Iris pigment epithelial cell (primary cell): ENCODE measurements around the gene IL17A.
"Not testable (repeated sequence)": the region's sequence is repeated elsewhere in the genome, so short reads cannot be mapped to it uniquely, and the experiment has no call there.

Experiments used
- DNase-seq: peaks from one replicate; pipeline ENCODE4 v3.0.0-alpha.2; 2011; ENCODE audit warnings: low read depth

IL17A gene

GRCh38 chr6:52164319-52165094, 21.7 kb upstream of the IL17A start:
- no peak for DNase-seq

DNA sequence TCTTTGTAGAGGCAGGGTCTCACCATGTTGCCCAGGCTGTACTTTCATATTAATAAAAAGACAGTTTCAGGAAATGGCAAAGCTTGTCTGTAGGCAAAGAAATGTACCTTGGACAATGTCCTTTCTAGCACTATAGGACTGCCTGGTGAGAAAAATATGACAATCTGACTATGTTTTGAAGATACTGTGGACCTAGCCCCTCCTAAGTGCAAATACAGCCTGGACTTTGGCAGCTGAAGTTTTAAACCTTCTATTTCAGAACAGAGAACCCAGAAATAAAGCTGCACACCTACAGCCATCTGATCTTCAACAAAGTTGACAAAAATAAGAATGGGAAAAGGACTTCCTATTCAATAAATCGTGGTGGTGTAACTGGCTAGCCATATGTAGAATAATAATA, 18.9 kb upstream of the IL17A start:
- no peak for DNase-seq

- not testable (repeated sequence) for DNase-seq
These were observed 17.8 kb upstream of the IL17A start for GRCh38 chr6:52168351-52168750.

DNA sequence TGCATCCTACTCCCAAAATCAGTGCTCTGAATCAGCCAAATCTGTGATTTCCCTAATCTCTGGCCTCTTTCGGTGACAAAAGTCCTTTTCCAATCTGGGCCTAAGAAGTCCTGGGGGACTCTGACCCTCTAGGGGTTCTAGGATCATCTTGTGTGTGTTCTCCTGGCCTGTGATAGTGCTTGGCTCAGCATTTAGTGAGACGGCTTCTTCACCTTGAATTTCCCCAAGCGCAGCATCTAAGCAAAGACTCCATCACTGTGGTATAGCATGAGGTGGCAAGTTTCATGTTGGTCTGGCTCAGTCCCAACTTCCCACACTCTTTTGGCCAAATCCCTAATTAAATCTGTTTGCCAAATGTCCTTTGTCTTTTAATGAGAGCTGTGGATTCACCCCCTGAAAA, 12.1 kb upstream of the IL17A start:
- DNase-seq, result no peak

DNA sequence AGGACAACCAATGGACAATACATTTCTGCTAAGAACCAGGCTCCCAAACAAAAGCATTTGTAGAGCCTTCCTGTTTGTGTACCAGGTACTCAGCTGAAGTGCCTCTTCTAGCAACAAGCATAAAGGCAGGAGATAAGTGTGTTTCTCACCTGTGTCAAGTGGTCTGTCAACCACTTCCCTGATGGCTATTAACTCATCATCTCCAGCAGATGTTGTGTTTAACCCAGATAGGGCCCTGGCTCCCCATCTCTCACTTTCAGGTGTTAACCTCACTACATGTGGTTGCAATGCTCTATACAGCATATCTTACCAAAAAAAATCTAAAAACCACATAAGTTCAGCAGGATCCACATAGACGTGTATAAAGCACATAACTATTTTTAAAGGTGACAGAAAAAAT, 9.6 kb upstream of the IL17A start:
- no peak for DNase-seq

- no peak for DNase-seq
These were observed 8.2 kb upstream of the IL17A start for GRCh38 chr6:52177961-52178360.

DNA sequence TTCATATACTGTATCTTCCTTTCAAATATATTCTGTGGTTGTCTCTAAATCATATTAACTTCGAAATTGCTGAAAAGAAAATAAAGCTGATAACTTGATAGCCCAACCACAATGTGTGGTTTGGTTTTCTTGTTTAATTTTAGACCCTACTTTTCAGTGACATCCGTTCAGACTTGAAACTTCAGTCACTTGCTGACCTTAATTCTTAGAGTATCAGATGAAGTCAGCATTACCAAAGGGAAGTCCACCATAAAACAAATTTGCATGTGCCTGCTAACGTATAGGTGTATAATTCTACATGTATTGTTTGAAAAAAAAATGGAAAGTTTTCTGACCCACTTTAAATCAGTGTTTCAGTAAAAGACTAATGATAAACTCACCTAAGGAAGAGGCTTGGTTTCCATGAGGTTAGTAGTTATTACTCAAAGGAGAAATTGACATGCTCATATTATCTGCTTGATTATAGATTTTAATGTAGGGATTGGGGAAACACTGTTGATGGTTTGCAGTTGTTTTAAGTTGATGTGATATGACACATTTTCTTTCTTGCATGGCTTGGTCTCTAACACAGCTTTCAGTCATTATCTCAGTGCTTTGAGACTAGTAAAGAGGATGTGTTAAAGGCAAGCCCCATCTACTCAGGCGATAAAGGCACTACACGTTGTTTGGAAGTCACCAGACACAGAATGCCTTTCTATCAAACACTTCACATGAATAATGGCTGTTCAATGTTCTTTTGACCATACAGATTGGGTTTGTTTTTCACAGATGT, 5.2 kb upstream of the IL17A start:
- no peak for DNase-seq

- DNase-seq, result no peak
These were observed 3.0 kb upstream of the IL17A start for GRCh38 chr6:52183131-52183713.

GRCh38 chr6:52186480-52186879, 305 bp downstream of the IL17A start:
- no peak for DNase-seq

DNA sequence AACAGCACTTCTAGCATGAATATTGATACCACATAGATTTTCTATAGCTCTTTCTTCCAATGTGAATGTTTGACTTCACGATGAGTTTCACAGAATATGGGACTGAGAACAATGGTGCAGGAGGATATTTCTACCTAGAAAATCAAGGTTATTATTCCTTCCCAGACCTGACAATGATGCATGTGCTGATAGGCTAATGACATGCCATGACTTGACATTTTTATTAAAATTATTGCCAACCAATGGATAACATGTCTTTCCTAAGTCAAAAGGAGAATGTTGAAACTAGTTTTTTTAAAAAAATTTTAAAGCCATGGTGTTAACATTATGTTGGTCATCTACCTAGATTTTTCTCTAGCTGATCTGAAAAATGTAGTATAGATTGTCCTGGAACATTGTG, 923 bp downstream of the IL17A start:
- DNase-seq, result no peak

DNA sequence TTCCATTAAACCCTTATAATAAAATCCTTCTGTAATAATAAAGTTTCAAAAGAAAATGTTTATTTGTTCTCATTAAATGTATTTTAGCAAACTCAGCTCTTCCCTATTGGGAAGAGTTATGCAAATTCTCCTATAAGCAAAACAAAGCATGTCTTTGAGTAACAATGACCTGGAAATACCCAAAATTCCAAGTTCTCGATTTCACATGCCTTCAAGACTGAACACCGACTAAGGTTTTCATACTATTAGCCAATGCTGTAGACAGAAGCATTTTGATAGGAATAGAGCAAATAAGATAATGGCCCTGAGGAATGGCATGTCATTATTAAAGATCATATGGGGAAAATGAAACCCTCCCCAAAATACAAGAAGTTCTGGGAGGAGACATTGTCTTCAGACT, 3.8 kb downstream of the IL17A start:
- no peak for DNase-seq

DNA sequence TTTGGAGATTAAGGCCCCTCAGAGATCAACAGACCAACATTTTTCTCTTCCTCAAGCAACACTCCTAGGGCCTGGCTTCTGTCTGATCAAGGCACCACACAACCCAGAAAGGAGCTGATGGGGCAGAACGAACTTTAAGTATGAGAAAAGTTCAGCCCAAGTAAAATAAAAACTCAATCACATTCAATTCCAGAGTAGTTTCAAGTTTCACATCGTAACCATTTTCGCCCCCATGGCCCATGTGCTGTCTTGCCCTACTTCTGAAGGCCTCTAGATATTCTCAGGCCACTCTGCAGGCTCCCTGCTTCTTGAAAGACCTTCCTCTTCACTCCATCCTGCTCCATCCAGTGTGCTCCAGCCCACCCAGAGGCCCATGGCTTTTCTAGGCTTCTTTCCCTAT, 4.2 kb downstream of the IL17A start:
- no peak for DNase-seq

GRCh38 chr6:52191824-52192223, 5.6 kb downstream of the IL17A start:
- DNase-seq, result no peak

GRCh38 chr6:52195886-52196285, 9.7 kb downstream of the IL17A start:
- no peak for DNase-seq

DNA sequence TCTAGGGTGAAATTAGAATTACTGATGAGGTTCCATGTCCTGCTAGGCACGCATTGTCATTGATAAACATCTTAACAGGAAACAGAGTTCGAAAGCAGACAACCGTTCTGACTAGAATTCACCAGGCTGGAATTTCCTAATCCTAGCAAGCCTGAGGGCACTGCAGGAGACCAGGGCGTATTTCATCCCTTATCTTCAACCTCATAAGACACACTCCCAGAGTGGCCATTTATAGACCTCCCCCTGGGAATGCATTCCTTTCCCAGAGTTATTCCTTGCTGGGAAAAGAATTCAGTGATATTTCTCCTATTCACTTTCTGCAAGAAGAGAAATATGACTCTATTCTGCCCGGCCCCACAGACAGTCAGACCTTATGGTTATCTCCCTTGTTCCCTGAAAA, 13.9 kb downstream of the IL17A start:
- DNase-seq, result not testable (repeated sequence)

- no peak for DNase-seq
These were observed 14.9 kb downstream of the IL17A start for GRCh38 chr6:52201046-52201445.

GRCh38 chr6:52201493-52201892, 15.3 kb downstream of the IL17A start:
- no peak for DNase-seq

- no peak for DNase-seq
These were observed 20.9 kb downstream of the IL17A start for GRCh38 chr6:52207066-52207465.

- no peak for DNase-seq
These were observed 22.4 kb downstream of the IL17A start for GRCh38 chr6:52208612-52209011.

GRCh38 chr6:52209770-52210169, 23.6 kb downstream of the IL17A start:
- DNase-seq, result no peak

DNA sequence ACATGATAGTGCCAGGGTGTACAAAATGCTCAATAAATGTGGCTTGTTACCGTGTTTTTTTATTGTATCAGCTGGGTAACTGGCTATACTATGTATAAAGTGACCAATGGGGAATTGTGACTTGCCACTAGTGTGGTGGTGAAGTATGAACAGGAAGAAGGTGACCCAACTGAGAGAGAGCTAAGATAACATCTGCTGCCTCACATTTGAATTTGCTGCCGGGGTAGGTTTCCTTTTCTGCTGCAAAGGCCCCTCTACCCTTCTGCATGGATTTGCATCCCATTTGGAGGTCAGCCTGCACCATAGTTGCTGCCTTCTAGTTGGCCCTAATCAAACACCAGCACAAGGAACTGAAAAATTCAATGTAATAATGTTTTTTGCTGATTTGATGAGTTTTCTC, 24.1 kb downstream of the IL17A start:
- no peak for DNase-seq

- no peak for DNase-seq
These were observed 27.0 kb downstream of the IL17A start for GRCh38 chr6:52213127-52213526.

- no peak for DNase-seq
These were observed 29.6 kb downstream of the IL17A start for GRCh38 chr6:52215787-52216186.
